Measurements from ENCODE around the gene PCBP4.

PCBP4 gene

DNA sequence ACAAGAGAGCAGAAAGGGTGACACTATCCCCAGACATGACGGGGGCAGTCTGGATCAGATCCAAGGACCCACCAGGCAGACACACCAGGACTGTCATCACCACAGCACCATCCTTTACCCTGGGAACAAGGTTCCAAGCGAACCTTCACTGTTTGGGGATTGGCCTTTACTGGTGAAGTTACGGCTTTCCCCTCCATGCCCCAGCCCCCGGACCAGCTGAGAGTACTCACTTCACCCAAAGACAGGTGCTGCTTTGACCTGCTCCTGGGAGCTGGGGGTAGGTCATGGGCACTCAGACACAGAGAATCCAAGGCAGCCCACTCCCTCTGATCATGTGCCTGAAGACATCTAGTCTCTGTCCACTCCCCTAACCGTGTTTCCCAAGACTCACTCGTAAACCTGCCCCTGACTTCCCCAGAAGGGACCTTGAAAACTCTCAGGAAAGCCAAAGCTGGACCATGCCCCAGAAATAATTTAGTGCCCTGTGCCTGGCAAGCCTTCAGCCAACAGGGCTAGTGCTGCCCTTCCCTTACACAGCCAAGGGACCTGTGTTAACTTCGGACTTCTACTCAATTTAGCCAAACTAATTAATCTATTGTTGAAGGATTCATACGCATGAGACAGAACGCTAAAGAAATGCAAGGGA is 28.4 kb downstream of the PCBP4 start:
- Histone ChIP-seq H2AFZ (ENCODE audit: low read depth, low read length) (no peak overlapping the region), H3K4me3 (ENCODE audit: low read length) (no peak overlapping the region), H3K4me1 (ENCODE audit: low read length) (peaks cover 28% of the 10 kb centered on the region), H3K27ac (ENCODE audit: low read length) (no peak overlapping the region), H4K20me1 (ENCODE audit: insufficient read depth, low read length) (peaks cover 3% of the 10 kb centered on the region; the same call in 1 of the 2 replicates), H3K4me2 (ENCODE audit: low read length) (no peak overlapping the region), H3K9ac (ENCODE audit: low read length) (no peak overlapping the region), H3K79me2 (ENCODE audit: low read length) (peaks cover 39% of the 10 kb centered on the region), H3K36me3 (replicated peaks; ENCODE audit: low read depth, low read length) (peaks cover 46% of the 10 kb centered on the region), H3K27me3 (ENCODE audit: low read depth, low read length) (no peaks in the 10 kb centered on the region), H3K9me3 (ENCODE audit: insufficient read depth, low read length) (no peaks in the 10 kb centered on the region)
- no peak for TF ChIP-seq EZH2phosphoT487 (IDR thresholded peaks at IDR 0.05; ENCODE audit: low read depth)
- TF ChIP-seq, protein P1, sequence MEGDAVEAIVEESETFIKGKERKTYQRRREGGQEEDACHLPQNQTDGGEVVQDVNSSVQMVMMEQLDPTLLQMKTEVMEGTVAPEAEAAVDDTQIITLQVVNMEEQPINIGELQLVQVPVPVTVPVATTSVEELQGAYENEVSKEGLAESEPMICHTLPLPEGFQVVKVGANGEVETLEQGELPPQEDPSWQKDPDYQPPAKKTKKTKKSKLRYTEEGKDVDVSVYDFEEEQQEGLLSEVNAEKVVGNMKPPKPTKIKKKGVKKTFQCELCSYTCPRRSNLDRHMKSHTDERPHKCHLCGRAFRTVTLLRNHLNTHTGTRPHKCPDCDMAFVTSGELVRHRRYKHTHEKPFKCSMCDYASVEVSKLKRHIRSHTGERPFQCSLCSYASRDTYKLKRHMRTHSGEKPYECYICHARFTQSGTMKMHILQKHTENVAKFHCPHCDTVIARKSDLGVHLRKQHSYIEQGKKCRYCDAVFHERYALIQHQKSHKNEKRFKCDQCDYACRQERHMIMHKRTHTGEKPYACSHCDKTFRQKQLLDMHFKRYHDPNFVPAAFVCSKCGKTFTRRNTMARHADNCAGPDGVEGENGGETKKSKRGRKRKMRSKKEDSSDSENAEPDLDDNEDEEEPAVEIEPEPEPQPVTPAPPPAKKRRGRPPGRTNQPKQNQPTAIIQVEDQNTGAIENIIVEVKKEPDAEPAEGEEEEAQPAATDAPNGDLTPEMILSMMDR (IDR thresholded peaks at IDR 0.05; ENCODE audit: low read depth, low read length) = no peak

DNA sequence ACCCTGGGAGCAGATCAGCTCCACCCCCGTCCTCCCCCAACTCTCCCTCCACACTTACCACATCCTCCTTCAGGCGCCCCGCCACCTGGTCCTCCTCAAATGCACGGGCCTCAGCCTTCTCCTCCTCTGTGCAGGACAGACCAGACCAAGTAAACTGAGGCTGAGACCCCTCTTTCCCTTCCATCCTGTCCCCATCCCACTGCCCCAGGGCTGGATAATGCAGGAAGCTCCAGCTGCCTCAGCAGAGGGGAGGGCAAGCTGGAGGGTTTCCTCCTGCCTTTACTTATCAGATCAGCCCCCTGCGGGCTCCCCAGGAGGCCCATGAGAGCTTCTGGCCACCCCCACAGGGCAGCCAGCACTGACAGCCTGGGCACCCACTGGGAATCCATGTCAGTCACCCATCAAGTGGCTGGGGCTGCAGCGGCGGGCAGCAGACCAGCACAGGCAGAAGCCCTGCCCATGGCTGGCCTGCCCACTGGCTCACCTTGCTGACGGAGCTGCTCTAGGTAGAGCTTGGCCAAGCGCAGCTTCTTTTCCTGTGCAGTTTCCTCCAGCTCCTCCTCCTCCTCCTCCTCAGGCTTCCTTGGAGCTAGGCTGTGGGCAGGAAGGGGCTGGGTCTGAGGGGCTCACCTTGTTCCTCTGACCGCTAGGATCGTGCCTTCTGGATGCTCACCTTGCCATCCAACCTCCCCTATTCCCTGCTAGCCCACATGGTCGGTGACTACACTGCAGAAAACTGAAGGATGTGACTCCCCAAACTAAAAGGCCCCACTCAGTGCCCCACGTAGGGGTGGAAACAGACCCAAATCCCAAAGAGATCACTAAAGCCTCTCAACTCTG is 29.4 kb downstream of the PCBP4 start:
- Histone ChIP-seq H4K20me1 (ENCODE audit: insufficient read depth, low read length) (peaks cover 3% of the 10 kb centered on the region; the same call in 1 of the 2 replicates), H3K4me2 (ENCODE audit: low read length) (no peak overlapping the region), H3K4me1 (ENCODE audit: low read length) (peaks cover 23% of the 10 kb centered on the region), H3K27ac (ENCODE audit: low read length) (no peak overlapping the region), H3K4me3 (ENCODE audit: low read length) (no peak overlapping the region), H3K79me2 (ENCODE audit: low read length) (peaks cover 39% of the 10 kb centered on the region), H2AFZ (ENCODE audit: low read depth, low read length) (no peak overlapping the region), H3K9ac (ENCODE audit: low read length) (no peak overlapping the region), H3K27me3 (ENCODE audit: low read depth, low read length) (no peaks in the 10 kb centered on the region), H3K36me3 (replicated peaks; ENCODE audit: low read depth, low read length) (peaks cover 54% of the 10 kb centered on the region), H3K9me3 (ENCODE audit: insufficient read depth, low read length) (no peaks in the 10 kb centered on the region)
- no peak for TF ChIP-seq EZH2phosphoT487 (IDR thresholded peaks at IDR 0.05; ENCODE audit: low read depth)
- TF ChIP-seq, protein P1 (IDR thresholded peaks at IDR 0.05; ENCODE audit: low read depth, low read length) = no peak

DNA sequence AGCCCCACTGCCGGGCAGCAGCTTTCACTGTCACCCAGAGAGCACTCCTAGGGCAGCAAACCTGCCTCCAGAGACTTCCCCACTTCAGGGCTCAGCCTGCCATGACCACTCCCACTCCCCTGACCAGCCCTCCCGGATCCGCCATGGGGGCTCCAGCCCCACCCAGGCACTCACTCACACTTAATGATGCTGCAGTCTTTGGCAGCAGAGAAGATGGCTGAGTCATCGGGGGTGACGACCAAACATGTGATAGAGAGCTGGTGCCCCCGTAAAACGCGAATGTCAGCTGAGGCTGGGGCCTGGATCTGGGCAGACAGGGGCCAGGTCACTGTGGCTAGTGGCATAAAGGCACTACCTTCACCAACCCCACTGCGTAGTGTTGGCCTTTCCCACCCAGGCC is 30.2 kb downstream of the PCBP4 start:
- Histone ChIP-seq H3K9me3 (ENCODE audit: insufficient read depth, low read length) (no peaks in the 10 kb centered on the region), H3K4me1 (ENCODE audit: low read length) (peaks cover 19% of the 10 kb centered on the region), H3K79me2 (ENCODE audit: low read length) (peaks cover 39% of the 10 kb centered on the region), H3K4me3 (ENCODE audit: low read length) (no peak overlapping the region), H4K20me1 (ENCODE audit: insufficient read depth, low read length) (peaks cover 3% of the 10 kb centered on the region; the same call in 1 of the 2 replicates), H3K36me3 (replicated peaks; ENCODE audit: low read depth, low read length) (peaks cover 59% of the 10 kb centered on the region), H2AFZ (ENCODE audit: low read depth, low read length) (no peak overlapping the region), H3K9ac (ENCODE audit: low read length) (no peak overlapping the region), H3K4me2 (ENCODE audit: low read length) (no peak overlapping the region), H3K27ac (ENCODE audit: low read length) (no peak overlapping the region), H3K27me3 (ENCODE audit: low read depth, low read length) (no peaks in the 10 kb centered on the region)
- TF ChIP-seq, protein P1 (IDR thresholded peaks at IDR 0.05; ENCODE audit: low read depth, low read length) = no peak
- no peak for TF ChIP-seq EZH2phosphoT487 (IDR thresholded peaks at IDR 0.05; ENCODE audit: low read depth)

All from OCI-LY3 (cell line).